Bronchial epithelial cell (primary cell): ENCODE data around the gene RPS28. TPM values are rescaled to one million over a fixed set of nuclear protein-coding genes. Genes with fewer than 3 reads are reported as not detected.
A peak's percentile ranks its signal among the peaks of the same experiment; 100 is the strongest.

Experiments used
- DNase-seq: peaks from one replicate; pipeline ENCODE4 v3.0.0-alpha.2; 2010; ENCODE audit warnings: low read depth
- FAIRE-seq: peaks from 2 replicates; lab custom pipeline; 2011; peaks lifted over from hg19 to GRCh38; lab: Jason Lieb, UNC
- H3K27me3 ChIP-seq: 2 replicates; pipeline ENCODE4 v1.5.1; 2011; ENCODE audit warnings: low read length; ENCODE audit not compliant: control insufficient read depth, insufficient read depth
- H3K36me3 ChIP-seq: 2 replicates; pipeline ENCODE4 v1.5.1; 2011; ENCODE audit warnings: low read length; ENCODE audit not compliant: control insufficient read depth, insufficient read depth
- H3K4me3 ChIP-seq: 2 replicates; pipeline ENCODE4 v1.5.1; 2011; ENCODE audit warnings: mild to moderate bottlenecking, low read depth, low read length, control low read depth
- total RNA-seq: library from RNA; depleted of rRNA; stranded (reverse); fragments of >200 nt; gene quantifications from 2 replicates; pipeline ENCODE4 v1.2.1, GENCODE V29; 2014
- TF ChIP-seq, protein P1 (sequence below): IDR thresholded peaks from 2 replicates; pipeline ENCODE4 v1.5.1; 2011; ENCODE audit warnings: mild to moderate bottlenecking, moderate library complexity, low read length, control low read depth, inconsistent platforms; ENCODE audit not compliant: insufficient read depth, severe bottlenecking

The RPS28 gene
- total RNA-seq, 1 donor from 2014 or later = 279 TPM

DNA sequence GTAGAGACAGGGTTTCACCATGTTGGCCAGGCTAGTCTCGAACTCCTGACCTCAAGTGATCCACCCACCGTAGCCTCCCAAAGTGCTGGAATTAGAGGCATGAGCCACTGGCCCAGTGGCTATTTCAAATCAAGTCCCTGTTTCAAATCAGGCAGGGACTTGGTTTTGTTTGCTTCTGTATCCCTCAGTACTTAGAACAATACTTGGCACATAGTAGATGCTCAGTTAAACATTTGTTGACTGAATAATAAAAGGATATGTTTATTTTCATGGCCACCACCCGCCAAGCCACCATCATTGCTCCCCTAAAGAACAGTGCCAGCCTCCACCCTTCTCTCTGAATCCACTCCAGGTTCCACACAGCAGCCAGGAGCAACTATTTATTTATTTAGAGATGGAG, 4.2 kb downstream of the RPS28 start:
- TF ChIP-seq, protein P1, sequence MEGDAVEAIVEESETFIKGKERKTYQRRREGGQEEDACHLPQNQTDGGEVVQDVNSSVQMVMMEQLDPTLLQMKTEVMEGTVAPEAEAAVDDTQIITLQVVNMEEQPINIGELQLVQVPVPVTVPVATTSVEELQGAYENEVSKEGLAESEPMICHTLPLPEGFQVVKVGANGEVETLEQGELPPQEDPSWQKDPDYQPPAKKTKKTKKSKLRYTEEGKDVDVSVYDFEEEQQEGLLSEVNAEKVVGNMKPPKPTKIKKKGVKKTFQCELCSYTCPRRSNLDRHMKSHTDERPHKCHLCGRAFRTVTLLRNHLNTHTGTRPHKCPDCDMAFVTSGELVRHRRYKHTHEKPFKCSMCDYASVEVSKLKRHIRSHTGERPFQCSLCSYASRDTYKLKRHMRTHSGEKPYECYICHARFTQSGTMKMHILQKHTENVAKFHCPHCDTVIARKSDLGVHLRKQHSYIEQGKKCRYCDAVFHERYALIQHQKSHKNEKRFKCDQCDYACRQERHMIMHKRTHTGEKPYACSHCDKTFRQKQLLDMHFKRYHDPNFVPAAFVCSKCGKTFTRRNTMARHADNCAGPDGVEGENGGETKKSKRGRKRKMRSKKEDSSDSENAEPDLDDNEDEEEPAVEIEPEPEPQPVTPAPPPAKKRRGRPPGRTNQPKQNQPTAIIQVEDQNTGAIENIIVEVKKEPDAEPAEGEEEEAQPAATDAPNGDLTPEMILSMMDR = no peak
- no peak overlapping the region for H3K4me3 ChIP-seq
- H3K27me3 ChIP-seq = no peaks in the 10 kb centered on the region
- FAIRE-seq (no peak), DNase-seq (no peak)
- peaks cover 12% of the 10 kb centered on the region for H3K36me3 ChIP-seq

DNA sequence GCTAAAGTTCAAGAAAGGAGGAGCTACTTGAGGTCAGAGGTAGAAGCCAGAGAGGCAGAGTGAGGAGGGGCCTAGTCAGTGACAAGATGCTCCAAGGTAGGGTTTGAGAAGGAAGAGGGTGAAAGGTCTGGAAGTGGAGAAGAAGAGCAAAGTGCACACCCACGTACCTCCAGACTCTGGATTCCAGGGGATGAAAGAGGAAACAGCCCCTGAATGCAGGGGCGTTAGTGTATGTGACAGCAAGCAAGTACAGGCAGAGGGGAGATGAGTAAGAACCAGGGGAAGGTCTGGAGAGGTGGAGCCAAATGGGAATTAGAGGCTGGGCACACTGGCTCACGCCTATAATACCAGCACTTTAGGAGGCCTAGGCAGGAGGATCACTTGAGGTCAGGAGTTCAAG, 8.7 kb downstream of the RPS28 start:
- no peak overlapping the region for H3K4me3 ChIP-seq
- H3K36me3 ChIP-seq = no peaks in the 10 kb centered on the region
- DNase-seq = peak; percentile 66
- FAIRE-seq = no peak
- H3K27me3 ChIP-seq = peaks cover 13% of the 10 kb centered on the region
- TF ChIP-seq, protein P1 = no peak

DNA sequence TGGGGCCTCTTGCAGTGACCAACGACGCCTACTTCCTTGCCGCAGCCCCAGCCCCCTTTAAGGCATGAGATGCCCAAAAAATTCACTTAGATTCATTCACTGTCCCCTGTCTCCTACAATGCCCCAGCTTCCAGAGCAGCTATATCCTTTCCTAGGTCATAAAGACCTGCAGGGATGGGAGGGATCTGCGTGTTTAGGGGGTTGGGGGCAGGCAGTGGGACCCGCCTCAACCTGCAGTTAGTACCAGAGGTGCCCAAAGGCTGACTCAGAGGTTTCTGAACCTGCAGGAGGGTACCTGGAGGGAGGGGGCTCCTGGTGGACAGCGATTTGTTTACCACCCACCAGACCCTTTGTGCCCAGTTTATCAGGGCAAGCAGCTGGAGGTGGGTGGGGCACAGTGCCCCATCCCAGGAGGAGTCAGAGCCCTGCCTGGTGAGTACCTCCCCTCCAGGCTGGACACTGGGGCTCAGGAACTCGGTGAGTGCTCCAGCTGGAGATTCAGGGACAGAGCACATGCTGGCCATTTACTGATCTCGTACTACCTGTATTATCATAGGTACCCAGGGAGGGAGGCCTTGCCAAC, 10.1 kb downstream of the RPS28 start:
- FAIRE-seq = no peak
- TF ChIP-seq, protein P1 = no peak
- no peaks in the 10 kb centered on the region for H3K36me3 ChIP-seq

DNA sequence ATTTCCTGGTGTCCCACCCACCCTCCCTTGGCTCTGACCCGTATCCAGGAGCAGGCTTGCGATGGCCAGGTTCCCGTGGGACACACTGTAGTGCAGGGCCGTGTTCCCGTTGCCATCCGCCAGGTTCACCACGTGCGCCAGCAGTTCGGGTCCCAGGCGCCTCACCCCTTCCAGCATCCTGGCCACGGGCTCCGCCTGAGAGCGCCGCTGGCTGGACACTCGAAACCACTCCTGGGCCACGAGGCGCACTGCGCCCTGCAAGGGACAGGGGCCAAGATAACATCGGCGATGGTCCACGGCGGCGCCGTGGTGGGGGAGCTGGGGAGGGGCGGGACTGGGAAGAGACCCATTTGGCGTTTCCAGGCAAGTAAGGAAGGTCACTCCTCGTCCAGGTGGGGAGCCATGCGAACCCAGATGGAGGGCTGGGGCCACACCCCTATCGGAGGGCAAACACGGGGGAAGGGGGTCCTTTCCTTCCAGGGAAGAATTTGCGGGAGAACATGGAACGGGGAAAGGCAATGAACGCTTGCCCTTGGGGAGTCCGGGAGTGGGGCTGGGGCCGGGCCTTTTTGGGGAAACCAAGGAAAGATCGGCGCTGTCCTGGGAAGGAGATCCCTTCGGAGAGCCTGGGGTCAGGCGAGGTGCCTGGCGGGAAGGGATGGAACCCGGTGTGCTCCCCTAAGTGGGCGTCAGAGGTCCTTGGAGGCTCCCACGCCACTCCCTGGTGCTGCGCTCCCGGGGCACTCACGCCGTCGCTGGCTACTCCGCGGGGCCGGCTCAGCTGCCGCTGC, 11.9 kb downstream of the RPS28 start:
- TF ChIP-seq, protein P1 = no peak
- Histone ChIP-seq H3K4me3 (no peak overlapping the region), H3K27me3 (peaks cover 13% of the 10 kb centered on the region), H3K36me3 (no peaks in the 10 kb centered on the region)
- no peak for FAIRE-seq
- DNase-seq = no peak

More for the DNA sequence above, 10.1 kb downstream of the RPS28 start:
- Histone ChIP-seq H3K27me3 (peaks cover 13% of the 10 kb centered on the region), H3K4me3 (no peak overlapping the region)
- no peak for DNase-seq

DNA sequence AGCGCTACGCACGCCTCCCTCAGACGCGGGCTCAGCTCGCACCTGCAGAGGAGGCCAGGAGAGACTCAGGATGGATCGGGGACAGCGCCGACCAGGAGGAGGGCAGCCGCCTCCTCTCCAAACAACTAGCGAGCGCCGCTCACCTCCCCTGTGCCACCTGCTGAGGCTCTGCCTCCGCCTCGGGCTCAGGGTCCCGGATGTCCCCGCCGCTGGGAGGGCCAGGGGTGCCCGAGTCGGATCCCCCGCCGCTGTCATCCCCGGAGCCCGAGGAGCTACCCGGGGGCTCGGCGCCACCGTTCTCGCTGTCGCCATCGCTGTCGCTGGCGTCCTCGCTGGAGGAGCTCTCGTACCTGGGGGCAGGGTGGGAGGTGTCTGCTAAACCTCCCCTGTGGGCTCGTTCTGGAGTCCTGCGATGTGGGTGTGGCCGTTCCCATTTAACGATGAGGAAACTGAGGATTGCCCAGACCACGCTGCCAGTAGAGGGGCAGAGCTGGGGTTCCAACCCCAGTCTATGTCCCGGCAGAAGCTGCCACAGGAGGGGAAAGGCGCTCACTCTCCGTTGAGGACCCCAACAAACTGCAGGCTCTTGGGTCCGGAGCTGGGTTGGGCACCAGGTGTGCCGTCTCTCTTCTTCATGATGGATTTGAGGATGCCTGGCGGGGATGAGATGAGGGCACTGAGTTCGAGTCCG, 12.6 kb downstream of the RPS28 start:
- H3K27me3 ChIP-seq = peaks cover 13% of the 10 kb centered on the region
- TF ChIP-seq, protein P1 = no peak
- H3K4me3 ChIP-seq = peak overlapping the region; percentile 38
- FAIRE-seq (no peak), DNase-seq (no peak)
- no peaks in the 10 kb centered on the region for H3K36me3 ChIP-seq
